HG02678 (cell line): ENCODE measurements around the gene LTBP1.

Source experiments
- ATAC-seq: cut with Tn5 transposase; IDR thresholded peaks from one replicate; pipeline ENCODE4 v1.9.1; 2021; ENCODE audit warnings: mild to moderate bottlenecking, moderate library complexity; ENCODE audit not compliant: unreplicated experiment

Gene LTBP1

DNA sequence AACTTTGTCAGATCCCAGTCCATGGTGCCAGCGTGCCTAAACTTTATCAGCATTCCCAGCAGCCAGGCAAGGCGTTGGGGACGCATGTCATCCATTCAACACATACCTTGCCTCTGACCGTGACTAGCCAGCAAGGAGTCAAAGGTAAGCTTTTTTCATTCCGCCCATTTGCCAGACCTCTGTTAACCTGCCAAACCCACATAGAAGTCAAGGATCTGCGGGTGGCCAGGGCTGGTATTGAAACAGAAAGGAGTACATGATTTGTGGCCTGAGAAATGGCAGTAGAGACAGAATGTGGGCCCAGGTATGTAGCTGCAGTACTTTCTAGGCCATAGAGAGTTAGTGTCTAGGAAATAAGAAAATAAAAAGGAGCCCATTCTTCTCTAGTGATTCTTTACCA lies 240.2 kb downstream of the LTBP1 start:
- no peak for ATAC-seq

DNA sequence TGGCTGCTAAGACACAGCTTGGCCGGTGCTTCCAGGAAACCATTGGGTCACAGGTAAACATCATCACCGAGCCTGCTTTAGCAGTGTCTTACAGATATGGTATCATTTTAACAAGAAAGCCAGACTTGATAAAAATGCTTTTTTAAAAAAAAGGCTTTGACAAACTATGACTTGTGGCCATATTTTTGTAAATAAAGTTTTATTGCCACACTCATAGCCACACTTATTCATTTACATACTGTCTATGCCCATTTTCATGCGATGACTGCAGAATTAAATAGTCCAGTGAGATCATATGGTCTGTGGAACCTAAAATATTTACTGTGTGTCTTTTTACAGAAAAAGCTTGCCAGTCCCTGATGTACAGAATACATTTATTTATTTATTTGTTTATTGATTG lies 242.0 kb downstream of the LTBP1 start:
- ATAC-seq: no peak

DNA sequence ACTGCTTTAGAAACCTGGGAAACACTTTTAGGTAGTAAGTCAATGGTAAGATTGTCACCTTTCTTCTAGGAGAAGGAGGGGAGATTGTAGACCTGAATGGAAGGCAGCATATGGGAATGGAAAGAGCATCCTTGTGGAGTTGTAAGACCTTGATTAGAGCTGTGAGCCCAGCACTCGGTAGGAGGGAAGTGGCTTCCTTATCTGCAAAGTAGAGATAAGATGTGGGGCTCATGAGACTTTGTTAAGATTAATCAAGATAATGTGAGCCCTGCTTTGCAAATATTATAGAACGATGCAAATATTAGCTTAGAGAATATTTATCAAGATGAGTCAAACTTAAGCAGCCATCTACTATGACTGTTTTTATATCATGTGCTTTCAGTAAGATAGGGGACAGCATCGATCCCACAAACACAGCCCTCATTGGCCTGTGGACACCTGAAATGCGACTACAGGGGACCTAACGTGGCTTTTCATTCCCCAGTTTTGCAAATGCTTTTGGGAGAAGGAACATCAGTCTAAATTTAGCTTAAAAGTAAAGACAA lies 243.7 kb downstream of the LTBP1 start:
- no peak for ATAC-seq

DNA sequence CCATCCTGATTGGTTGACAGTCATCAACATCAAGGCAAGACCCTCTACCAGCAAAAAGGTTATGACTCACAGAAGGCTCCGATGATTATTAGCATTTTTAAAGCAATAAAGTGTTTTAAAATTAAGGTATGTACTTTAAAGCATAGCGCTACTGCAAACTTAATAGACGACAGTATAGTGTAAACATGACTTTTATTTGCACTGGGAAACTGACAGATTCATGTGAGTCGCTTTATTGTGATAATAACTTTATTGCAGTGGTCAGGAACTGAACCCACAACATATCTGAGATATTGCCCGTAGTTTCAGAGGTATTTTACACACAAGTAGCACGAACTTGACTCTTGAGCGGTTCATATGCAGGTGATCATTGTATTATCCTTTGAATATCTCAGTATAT lies 249.1 kb downstream of the LTBP1 start:
- no peak for ATAC-seq

DNA sequence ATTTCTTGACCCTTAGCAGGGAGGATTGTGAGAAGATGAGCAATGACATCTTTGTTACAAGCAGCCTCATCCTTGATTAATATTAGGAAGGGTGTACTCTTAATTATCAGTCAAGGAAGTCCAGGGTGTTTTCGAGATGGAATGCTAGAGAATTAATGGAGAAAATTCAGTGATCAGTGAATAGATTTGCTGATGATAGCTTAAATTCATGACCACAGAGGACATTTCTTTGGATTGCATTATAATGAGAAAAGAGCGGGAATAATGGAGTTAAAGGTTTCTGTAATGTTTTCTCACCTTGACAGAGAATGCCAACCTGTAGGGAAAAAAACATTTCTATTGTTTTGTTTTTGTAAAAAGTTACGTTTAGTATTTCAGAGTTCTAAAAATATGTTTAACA lies 249.9 kb downstream of the LTBP1 start:
- ATAC-seq: no peak

DNA sequence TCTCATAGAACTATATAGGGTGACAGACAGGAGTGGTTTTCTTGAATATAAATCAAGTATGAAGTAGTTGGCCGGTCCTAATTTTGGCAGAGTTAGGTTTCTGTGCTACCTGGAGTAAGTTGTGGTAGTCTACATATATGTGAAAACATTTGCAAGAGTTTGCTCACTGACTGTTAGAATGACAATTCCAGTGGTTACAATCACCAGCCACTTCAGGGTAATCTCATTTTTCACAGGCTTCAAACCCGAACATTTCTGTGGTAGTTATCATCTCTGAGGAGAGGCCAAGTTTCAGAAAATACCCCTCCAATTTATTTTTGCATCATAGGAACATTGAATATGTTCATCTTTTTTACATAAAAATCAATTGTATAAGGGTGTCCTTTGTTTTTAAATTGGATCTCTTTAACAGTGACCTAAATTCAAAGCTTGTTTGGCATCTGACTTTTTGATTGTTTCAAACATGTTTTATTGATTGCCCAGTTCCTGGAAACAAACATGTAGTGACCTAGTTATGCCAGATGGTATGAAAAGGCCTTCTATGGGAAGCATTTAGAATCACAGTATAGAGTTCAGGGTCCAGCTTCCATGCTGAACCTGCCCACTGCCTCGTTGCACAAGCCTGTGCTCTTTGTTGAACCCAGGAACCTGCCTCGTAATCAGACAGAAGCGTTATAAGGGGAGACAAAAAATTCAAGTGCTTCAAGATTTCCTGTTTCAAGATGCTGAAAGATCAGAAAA lies 250.6 kb downstream of the LTBP1 start:
- no peak for ATAC-seq

DNA sequence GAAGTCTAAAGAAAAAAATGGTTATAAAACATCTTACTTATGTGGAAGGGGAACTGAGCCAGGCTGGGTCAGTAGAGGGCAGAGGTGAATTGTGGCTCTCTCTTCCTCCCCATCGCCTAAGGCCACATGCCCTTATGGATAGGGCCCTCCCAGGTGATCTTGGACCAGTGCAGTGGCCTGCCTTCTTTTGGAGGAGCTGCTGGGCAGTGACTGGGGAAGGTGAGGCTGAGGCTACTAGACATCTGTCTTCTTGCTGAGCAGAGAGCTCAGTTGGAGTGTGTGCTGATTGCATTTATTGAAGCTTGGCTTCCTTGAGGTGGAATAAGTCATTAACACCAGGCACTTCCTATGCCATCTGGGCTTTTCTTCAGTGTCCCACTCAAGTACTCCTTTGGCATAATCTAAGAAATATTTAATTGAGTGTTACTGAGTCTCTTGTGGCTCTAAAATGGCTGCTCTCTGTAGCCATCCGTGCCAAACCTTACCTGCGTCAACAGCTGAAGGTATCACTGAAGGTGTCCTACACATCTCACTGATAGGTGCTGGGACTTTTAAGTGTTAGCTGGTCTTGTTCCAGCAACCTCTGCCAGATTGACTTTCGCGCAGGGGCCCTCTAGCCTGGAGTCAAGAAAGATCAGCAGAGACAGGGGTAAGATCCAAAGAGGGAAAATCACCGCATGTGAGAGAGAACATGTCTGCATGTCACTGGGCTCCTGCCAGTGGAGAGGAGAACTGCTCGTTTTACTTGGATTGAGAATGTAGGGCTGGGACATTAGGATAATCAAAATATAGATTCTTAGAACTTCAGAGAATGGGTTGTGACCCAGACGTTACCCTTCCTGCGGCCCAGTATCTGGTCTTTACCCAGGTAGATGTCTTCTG lies 256.1 kb downstream of the LTBP1 start:
- no peak for ATAC-seq

DNA sequence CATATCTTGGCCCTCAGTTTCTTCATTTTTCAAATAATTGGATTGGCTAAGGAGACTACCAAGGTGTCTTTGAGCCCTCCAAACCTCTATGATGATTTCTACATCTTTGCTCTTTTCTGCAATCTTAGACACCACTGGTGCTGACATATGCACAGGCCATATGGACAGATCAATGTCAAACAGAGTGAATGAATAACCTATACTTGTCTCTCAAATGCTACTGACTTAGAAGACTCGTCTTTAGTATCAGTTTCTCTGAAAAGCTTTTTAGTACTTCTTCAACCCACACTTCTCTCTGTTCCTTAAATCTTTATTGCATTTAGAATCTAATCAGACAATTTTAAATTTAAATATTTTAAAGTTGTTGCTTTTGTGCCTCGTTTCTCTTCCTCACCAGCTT lies 258.2 kb downstream of the LTBP1 start:
- peak; percentile 50 for ATAC-seq

DNA sequence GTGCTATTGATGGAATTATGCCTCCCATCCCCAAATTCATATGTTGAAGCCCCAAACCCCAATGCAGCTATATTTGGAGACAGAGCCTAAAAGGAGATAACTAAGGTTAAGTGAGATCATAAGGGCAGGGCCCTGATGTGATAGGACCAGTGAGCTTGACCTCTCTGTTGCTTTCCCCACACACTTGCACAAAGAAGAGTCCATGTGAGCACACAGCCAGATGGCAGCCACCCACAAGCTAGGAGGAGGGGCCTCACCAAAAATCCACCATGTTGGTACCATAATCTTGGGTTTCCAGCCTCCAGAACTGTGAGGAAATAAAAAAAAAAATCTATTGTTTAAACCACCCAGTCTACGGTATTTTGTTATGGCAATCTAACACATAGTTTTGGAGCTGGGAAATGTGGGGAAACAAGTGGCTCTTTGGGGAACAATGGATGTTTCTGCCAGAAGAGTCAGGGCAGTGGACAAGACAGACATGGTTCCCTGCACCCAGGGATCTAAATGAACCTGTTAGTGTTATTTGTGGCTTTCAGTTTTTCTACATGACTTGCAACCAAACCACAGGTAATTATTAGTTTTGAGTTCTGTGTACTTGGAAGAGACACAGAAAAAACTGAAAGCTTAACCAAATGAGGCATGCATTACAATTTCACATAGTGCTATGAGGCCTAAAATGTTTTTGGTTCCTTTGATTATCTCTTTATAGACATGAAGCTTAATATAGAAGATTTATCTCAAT lies 259.1 kb downstream of the LTBP1 start:
- ATAC-seq: peak; percentile 93

DNA sequence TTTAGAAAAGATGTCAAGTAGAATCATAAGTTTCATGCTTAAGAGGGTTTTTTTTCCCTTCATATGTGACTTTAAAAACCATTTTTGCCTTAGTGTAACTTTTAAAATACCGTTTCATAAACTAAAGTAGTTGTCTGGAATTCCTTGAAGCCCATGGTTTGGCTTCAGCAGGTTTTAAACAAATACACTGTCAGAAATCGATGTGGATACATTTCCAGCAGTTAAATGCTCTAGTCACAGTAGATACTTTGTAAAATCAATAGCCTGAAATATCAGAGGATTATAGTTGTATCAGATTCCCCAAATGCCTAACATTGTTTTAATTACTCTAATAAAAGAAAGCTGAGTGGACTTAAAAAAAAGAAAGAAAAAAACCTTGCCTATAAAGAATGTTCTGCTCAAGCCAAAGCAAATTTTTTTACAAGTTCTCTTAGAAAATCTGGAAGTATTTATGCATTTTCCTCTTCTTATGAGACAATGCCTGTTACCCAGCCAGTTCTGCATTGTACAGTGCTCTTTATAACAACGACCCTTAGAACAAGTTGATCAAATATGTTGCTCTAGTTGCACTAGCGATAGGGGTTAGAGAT lies 260.5 kb downstream of the LTBP1 start:
- no peak for ATAC-seq

DNA sequence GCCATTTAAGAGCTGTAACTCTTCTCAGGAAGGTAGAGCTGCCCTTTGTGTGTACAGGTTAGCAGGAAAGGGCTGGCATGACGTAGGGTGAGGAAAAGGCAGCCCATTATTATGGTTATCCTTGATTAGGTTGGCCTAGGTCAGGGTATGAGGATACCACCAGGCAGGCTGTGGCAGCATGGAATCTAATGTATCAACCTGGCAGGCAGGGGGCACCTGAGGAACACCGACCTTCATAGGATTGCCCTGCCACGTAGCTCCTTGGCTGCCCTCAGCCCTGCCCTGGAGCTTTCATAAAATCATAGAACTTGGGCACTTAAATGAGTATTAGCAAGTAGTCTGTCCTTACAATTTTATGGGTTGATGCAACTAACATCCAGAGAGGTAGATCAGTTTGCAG lies 261.6 kb downstream of the LTBP1 start:
- ATAC-seq: no peak

DNA sequence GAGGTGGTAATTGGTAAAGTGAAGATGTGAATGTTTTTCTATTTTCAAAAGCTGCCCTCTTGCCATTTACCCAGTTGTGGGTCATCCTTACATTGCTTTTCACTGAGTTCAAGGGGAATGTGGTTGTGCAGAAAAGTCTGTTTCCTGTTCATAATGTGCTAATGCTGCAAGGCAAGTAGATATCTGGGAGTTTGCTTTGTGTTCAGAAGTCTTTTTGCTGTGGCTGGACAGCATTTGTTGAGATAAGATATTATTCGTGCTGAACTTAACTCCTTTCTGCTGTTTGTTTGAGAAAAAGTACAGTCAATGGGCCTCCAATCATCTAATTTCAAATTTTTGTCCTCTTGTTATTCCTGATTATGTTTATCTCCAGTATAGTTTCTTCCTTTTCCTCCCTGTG lies 263.2 kb downstream of the LTBP1 start:
- no peak for ATAC-seq

DNA sequence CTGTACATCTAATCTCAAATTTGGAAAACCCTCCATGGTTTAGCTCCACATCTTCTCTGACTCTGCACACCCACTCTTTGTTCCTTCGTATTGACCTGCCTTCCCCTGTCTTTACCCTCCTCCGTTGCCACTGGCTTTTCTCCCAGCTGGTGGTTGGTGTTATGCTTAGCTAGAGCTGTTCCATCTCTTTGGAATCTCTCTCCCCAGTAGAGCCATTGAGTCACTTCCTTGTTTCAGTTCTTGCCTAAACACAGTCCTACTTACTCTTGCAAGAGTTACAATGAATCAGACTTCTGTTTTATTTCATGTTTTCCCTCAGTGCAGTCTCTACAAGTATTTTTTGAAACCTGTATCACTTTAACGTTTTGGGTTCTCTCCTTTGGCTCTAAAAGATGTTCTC lies 263.9 kb downstream of the LTBP1 start:
- ATAC-seq: no peak

DNA sequence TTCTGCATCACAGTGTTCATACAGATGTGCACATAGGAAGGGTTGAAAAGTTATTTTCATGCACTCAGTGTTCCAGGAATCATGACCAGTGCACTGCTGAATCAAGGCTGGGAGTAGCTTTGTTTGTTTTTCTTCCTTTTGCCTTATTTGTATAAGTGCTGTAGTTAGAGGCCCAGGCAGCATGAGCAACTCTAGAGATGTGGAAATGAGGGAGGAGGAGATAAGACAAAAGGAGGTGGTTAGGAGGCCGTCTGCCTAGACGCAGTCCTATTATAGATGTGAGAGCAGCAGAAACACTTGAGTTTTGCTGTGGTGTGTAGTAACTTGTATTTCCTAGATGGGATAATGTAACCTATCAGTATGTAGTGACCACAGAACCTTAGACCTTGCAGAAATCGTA lies 265.4 kb downstream of the LTBP1 start:
- ATAC-seq: no peak

DNA sequence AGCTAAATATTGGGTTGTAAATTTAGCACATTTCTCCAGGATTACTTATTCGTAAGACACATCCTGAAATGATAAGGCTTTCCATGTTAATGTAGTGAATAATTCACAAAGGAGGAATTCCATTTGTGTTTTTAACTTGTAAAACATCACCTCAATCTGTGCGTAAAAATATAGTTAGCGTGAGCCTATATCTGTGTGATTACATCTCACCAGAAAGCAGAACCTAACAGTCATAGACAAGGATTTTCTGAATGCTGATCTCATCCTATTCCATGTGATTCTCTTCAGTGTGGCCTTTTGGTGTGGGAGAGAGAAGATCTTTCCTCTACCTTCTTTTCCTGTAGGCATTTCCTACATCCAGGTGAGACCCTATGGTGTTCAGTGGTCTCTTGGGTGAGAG lies 266.5 kb downstream of the LTBP1 start:
- ATAC-seq: no peak

DNA sequence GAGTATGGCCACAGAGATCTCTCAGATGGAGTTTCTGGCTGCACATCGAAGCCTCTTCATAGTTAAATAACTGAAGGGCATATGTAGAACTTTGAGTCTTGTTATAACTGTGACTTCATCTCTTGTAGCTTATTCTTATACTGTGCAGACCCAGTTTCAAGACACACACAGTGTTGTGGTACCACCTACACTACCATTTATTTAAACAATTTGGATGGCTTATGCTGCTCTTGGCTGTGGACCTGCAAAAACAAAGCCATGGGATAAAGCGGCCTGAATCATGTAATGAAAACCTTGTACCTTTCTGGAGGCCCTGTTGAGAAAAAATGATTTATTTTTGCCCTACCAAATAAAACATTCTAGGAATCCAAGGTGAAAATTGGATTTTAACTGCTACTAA lies 266.9 kb downstream of the LTBP1 start:
- no peak for ATAC-seq

DNA sequence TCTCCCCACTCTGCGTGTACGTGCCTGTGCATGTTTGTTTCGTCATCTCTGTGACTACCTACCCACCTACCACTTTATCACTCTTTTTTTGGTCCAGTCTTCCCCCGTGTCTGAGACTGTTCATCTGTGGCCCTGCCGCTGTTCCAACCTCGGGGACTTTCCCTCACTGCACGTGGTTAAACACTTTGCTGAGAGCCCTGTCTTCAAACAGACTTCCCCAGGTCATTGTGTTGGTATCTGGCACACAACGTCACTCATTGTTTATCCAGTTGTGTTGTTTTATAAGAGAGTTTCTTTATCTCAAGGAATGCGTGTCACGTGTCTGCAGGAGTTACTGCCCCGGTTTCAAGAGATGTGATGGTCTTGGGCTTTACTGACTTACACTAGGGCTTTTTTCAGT lies 267.7 kb downstream of the LTBP1 start:
- ATAC-seq: no peak

DNA sequence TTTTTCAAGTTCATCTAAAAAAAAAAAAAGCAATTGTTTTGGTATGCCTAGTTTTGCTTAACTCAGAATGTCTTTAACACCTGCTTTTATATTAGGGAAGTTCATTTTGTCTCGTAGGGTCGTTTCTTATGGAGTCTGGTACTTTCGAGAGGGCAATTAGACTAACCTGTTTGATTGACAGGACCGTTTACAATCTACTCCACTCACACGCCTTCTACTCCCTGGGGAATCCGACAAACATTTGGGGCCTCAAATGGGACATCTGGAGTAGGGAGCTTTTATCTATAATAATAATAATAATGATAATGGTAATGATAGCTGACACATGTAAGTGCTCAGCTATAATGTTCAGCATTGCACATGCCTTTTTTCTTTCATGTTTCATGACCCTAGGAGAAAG lies 268.1 kb downstream of the LTBP1 start:
- ATAC-seq: no peak

DNA sequence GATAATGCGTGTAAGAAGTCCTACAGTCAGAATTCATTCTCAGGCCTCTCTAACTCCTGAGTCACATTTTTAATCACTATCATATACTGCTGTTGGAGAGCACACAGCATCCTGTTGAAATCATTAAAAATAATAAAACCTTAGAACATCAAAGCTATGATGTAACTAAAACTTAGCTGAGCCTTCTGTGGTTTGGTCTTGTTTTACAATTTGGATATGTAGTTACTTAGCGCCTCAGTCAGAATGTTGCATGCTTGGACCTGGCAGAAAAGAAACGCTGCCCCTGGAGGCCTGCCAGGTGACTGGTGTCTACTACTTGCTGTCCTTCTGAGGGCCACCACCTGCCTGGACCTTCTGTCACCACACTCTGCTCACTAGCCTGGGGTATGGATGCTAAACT lies 268.5 kb downstream of the LTBP1 start:
- ATAC-seq: no peak

DNA sequence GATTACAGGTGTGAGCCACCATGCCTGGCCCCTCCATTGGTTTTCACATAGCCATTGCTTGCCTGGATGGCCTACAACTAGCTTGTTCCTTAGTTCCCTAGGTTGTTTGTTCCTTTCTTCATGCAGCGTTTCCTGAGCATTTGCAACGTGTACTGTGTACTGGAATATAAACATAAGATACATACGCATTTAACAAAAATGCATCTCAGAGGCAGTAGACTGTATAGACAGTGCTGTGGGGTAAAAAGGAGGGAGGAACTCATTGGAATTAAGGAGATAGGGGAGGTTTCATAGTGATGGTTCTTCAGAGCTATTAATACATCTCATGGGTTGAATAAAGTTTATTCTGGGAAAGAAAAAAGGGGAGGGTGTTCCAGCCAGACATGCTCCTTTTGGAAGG lies 269.2 kb downstream of the LTBP1 start:
- no peak for ATAC-seq
